Left lung (tissue), 10 donors: ENCODE measurements around the gene QPCT. TPM values are rescaled to one million over a fixed set of nuclear protein-coding genes. Genes with fewer than 3 reads are reported as not detected.

Experiments used
- ATAC-seq: fragments of 200-7000 bp; cut with Tn5 transposase; one replicate; pipeline ENCODE4 v1.9.1; 2020; ENCODE audit warnings: moderate library complexity
- DNase-seq, 4 donors: peaks; one replicate each; pipeline ENCODE4 v3.0.0-alpha.2; 2013 to 2020
- H3K27ac ChIP-seq, 2 donors: fragments of 200-600 bp; sonication (generic) in 1 of 2; one replicate each; pipeline versions ENCODE4 v1.5.0 to v1.8.0; 2020 to 2021
- H3K27me3 ChIP-seq, 2 donors: fragments of 200-600 bp; sonication (generic) in 1 of 2; one replicate each; pipeline versions ENCODE4 v1.5.0 to v1.8.0; 2020 to 2021
- H3K36me3 ChIP-seq, 2 donors: fragments of 200-600 bp; sonication (generic) in 1 of 2; one replicate each; pipeline versions ENCODE4 v1.5.0 to v1.8.0; 2020 to 2021
- H3K4me1 ChIP-seq, 2 donors: fragments of 200-600 bp; one replicate each; pipeline ENCODE4 v1.8.0; 2021
- H3K4me3 ChIP-seq, 2 donors: fragments of 200-600 bp; sonication (generic) in 1 of 2; one replicate each; pipeline versions ENCODE4 v1.5.0 to v1.8.0; 2020 to 2021; ENCODE audit warnings: mild to moderate bottlenecking in 1 of 2
- H3K9me3 ChIP-seq, 2 donors: fragments of 200-600 bp; sonication (generic) in 1 of 2; one replicate each; pipeline versions ENCODE4 v1.5.0 to v1.8.0; 2020 to 2021
- intact Hi-C, 2 donors: fragments of 100-400 bp; cut with DNase I; formaldehyde crosslinking; loops; one replicate each; pipeline versions ENCODE4 v1.11.2 to v1.14.2; 2022
- polyA plus RNA-seq, 6 donors: library from polyadenylated mRNA; unstranded; fragments of 120-200 nt; gene quantifications; one replicate each; pipeline ENCODE4 v1.2.1, GENCODE V29; 2013; ENCODE audit not compliant: insufficient read length in 6 of 6
- total RNA-seq, 2 donors: library from RNA; stranded (reverse); fragmentation: NEBNext Ultra II Directional; extraction: Animal tissue kit (Norgen Biotek cat#: 25700); gene quantifications; one replicate each; pipeline ENCODE4 v1.2.1, GENCODE V29; 2021
- TF ChIP-seq, protein P1 (sequence below), 2 donors: fragments of 200-600 bp; sonication (generic) in 1 of 2; IDR thresholded peaks; one replicate each; pipeline versions ENCODE4 v1.5.0 to v1.8.0; 2021; ENCODE audit warnings: antibody characterized with exemption in 2 of 2
- donor health status: DM: no; HTN: yes; CAD: no.
- donor health status: DM: no; HTN: no; CAD: no.

QPCT gene
- total and polyA plus RNA-seq, 8 donors: 4.1 to 20.8 (median 10.8) TPM

DNA sequence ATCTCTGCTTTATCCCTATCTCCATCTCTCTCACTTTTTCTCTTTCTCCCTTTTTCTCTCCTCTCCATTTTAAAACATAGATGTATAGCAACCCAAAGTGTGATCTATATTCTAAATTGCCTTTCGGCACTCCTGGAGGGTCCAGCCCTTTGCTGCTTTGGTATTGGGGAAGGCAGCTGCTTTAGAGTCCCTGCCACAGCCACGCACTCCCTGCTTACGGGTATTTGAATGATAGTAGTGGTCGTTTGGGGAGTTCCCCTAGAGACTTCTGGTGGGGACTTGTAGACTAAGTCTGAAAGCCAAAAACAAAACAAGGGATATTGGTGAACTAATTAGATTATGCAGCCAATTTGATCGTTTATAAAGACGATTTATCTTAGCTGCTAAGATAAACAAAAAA is 11.9 kb downstream of the QPCT start:
- intact Hi-C loops: no loop called here
- H3K9me3 ChIP-seq: no peaks in the 10 kb centered on the region
- H3K27ac ChIP-seq: no peak overlapping the region
- DNase-seq (no peak), ATAC-seq (no peak)
- no peaks in the 10 kb centered on the region for H3K36me3 ChIP-seq
- TF ChIP-seq, protein P1, sequence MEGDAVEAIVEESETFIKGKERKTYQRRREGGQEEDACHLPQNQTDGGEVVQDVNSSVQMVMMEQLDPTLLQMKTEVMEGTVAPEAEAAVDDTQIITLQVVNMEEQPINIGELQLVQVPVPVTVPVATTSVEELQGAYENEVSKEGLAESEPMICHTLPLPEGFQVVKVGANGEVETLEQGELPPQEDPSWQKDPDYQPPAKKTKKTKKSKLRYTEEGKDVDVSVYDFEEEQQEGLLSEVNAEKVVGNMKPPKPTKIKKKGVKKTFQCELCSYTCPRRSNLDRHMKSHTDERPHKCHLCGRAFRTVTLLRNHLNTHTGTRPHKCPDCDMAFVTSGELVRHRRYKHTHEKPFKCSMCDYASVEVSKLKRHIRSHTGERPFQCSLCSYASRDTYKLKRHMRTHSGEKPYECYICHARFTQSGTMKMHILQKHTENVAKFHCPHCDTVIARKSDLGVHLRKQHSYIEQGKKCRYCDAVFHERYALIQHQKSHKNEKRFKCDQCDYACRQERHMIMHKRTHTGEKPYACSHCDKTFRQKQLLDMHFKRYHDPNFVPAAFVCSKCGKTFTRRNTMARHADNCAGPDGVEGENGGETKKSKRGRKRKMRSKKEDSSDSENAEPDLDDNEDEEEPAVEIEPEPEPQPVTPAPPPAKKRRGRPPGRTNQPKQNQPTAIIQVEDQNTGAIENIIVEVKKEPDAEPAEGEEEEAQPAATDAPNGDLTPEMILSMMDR (IDR thresholded peaks at IDR 0.05): no peak
- no peaks in the 10 kb centered on the region for H3K4me1 ChIP-seq
- no peak overlapping the region for H3K4me3 ChIP-seq
- no peaks in the 10 kb centered on the region for H3K27me3 ChIP-seq

DNA sequence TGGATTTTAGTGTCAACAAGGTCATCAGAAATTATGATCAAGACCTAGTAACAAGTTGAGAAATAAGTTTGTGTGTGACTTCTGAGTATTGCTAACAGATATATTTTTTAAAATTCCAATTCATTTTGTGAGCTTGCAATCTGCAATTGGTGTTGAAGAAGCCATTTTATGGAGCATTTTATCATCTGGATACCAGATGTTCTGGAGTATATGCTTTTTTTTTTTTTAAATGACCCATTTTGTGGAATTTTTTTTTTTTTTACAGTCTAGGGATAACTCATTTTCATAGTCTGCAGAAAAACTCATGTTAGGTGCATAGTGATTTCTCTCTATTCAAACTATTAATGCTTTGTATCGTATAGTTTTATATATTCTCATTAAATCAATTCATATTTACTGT is 12.6 kb downstream of the QPCT start:
- Histone ChIP-seq H3K9me3 (no peaks in the 10 kb centered on the region), H3K27me3 (no peaks in the 10 kb centered on the region), H3K27ac (no peak overlapping the region), H3K4me1 (no peaks in the 10 kb centered on the region), H3K36me3 (no peaks in the 10 kb centered on the region), H3K4me3 (no peak overlapping the region)
- ATAC-seq (no peak), DNase-seq (no peak)
- intact Hi-C loops: no loop called here
- TF ChIP-seq, protein P1 (IDR thresholded peaks at IDR 0.05): no peak

DNA sequence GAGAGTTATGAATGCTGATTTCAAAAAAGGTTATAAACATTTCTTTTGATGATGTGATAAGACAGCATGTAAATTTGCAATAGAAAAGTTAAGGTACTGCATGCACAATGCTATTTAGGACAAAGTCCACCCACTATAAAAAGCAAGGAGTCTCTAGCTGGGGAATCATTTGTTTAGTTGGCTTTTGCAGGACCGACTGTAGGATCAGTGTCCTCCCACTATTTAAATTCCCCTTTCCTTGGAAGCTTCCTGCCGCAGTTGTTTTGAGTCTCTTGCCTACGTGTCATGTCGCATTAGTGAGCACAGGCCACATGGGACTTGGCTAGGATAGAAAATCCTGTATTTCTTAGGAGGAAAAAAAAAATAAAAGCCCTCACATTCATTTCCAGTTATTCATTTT is 13.1 kb downstream of the QPCT start:
- H3K27me3 ChIP-seq: no peaks in the 10 kb centered on the region
- TF ChIP-seq, protein P1 (IDR thresholded peaks at IDR 0.05): no peak
- DNase-seq (no peak), ATAC-seq (no peak)
- intact Hi-C loops: no loop called here
- H3K9me3 ChIP-seq: no peaks in the 10 kb centered on the region
- no peak overlapping the region for H3K4me3 ChIP-seq
- H3K36me3 ChIP-seq: no peaks in the 10 kb centered on the region
- no peaks in the 10 kb centered on the region for H3K4me1 ChIP-seq
- no peak overlapping the region for H3K27ac ChIP-seq

DNA sequence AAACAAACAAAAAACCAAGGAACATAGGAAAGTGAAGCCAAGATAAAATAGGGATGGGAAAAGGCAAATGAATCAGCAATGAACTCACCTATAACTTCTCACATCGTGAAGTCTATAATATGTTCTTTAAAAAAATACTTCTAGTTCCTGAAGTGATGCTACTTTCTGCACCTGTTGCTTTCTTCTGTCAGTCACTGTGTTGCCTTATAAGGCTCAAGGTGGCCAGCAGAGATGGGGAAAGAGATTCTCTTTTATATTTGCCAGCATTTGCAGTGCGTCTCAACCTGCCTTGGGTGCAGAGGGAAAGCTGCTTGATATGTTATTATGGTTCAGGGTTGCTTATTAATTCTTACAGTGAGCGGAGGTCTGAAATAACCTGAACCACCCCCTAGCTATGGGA is 14.0 kb downstream of the QPCT start:
- Histone ChIP-seq H3K9me3 (no peaks in the 10 kb centered on the region), H3K36me3 (peaks cover 0 to 5% of the 10 kb centered on the region in 2 donors), H3K27me3 (no peaks in the 10 kb centered on the region), H3K4me1 (no peaks in the 10 kb centered on the region), H3K27ac (no peak overlapping the region), H3K4me3 (no peak overlapping the region)
- TF ChIP-seq, protein P1 (IDR thresholded peaks at IDR 0.05): no peak
- intact Hi-C loops: no loop called here
- ATAC-seq: no peak
- no peak for DNase-seq

DNA sequence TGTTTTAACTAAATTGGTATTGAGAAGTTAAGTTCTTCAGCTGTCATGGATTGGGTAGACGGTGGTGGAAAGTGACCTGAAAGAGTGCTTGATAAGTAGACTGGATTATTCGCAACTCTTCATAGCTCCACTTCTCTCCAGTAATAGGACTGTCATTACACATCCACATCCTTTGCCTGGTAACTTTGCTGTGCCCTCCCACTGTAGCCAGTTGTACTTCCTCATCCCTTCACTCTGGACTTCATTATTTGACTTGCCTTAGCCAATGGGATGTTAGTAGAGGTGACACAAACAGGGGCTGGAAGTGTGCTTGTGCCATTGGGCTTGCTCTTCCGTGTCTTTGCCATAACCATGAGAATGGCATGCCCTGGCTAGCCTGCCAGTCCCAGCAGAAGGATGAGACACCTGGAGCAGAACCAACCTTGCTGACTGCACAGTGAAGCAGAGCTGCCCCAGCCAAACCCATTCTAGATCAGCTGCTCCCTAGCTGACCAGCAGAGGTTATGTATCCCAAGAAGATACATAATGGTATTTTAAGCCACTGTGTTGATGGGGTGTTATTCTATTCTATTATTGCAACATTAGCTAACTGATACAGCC is 16.9 kb downstream of the QPCT start:
- ATAC-seq (no peak), DNase-seq (no peak)
- no peaks in the 10 kb centered on the region for H3K9me3 ChIP-seq
- H3K4me3 ChIP-seq: no peak overlapping the region
- no peak overlapping the region for H3K27ac ChIP-seq
- intact Hi-C loops: no loop called here
- TF ChIP-seq, protein P1 (IDR thresholded peaks at IDR 0.05): no peak
- peaks cover 0 to 5% of the 10 kb centered on the region in 2 donors for H3K36me3 ChIP-seq
- H3K27me3 ChIP-seq: no peaks in the 10 kb centered on the region
- no peaks in the 10 kb centered on the region for H3K4me1 ChIP-seq
